Cardiac fibroblast (primary cell): ENCODE results near the gene RPL37A.

ENCODE experiments used
- DNase-seq, 2 donors: peaks; one replicate each; pipeline versions ENCODE4 v3.0.0 to v3.0.0-alpha.2; 2010; ENCODE audit warnings: low read depth in 2 of 2
- H3K4me3 ChIP-seq, 2 donors: replicated peaks in 1 of 2; 1 replicate in 1 of 2; 2 replicates in 1 of 2; pipeline ENCODE4 v1.5.1; 2011; ENCODE audit warnings: low read depth in 2 of 2, low read length in 2 of 2, mild to moderate bottlenecking in 2 of 2, moderate library complexity in 1 of 2
- CTCF ChIP-seq: IDR thresholded peaks from one replicate; pipeline ENCODE4 v1.5.1; 2011; ENCODE audit warnings: low read depth, mild to moderate bottlenecking, low read length, inconsistent platforms

Gene RPL37A

GRCh38 chr2:216502381-216503158 is 3.9 kb downstream of the RPL37A start:
- no peak overlapping the region for H3K4me3 ChIP-seq
- DNase-seq: no peak
- no peak for TF ChIP-seq CTCF

DNA sequence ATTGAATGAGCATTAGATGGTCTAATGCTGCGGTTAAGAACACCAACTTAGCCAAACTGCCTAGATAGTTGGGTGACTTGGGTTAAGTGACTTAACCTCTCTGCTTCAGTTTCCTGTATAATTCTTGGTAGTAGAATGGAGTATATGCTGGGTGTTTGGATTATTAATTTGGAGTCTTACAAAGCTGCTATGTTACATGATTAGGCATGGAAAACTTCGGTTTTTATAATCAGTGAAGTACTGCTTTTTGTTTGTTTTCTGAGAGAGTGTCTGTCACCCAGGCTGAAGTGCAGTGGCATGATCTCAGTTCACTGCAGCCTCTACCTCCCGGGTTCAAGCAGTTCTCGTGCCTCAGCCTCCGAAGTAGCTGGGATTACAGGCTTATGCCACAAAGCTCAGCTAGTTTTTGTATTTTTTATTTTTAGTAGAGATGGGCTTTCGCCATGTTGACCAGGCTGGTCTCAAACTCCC is 4.5 kb downstream of the RPL37A start:
- DNase-seq: no peak
- no peak overlapping the region for H3K4me3 ChIP-seq

GRCh38 chr2:216503697-216504375 is 5.2 kb downstream of the RPL37A start:
- no peak for DNase-seq
- no peak for TF ChIP-seq CTCF
- H3K4me3 ChIP-seq: no peak overlapping the region

More for the DNA sequence above, 4.5 kb downstream of the RPL37A start:
- TF ChIP-seq CTCF: no peak

DNA sequence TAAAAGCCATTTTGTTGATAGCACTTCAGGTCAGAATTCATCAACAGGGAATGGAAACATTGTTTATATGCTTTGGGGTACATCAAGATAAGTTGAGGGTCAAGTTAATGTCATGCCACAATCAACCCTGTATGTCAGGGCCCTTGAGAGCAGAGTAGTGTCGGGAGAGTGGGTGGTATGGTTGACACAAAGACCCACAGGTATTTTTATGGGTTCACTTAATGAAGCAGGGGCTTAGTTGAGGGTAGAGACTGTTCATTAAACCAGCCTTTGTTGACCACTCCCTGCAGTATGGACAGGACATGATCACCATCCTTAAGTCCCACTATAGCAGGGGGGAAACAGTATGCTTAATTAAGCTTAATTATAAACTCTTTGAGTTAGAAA is 5.7 kb downstream of the RPL37A start:
- no peak overlapping the region for H3K4me3 ChIP-seq
- no peak for TF ChIP-seq CTCF
- no peak for DNase-seq

GRCh38 chr2:216505133-216506106 is 6.8 kb downstream of the RPL37A start:
- TF ChIP-seq CTCF: no peak
- DNase-seq: no peak
- H3K4me3 ChIP-seq: no peak overlapping the region
